ENCODE data around the gene PNPT1. TPM values are rescaled to one million over a fixed set of nuclear protein-coding genes. Genes with fewer than 3 reads are reported as not detected.

PNPT1 gene
- total and polyA plus RNA-seq, 2 of the 13 experiments (the other 11 are each of a cell fraction or from before 2014, with no cell fraction given), result 23.4 to 61.0 TPM

GRCh38 chr2:55618275-55619055, 75.2 kb downstream of the PNPT1 start (continued):
- TF ChIP-seq, protein P1, sequence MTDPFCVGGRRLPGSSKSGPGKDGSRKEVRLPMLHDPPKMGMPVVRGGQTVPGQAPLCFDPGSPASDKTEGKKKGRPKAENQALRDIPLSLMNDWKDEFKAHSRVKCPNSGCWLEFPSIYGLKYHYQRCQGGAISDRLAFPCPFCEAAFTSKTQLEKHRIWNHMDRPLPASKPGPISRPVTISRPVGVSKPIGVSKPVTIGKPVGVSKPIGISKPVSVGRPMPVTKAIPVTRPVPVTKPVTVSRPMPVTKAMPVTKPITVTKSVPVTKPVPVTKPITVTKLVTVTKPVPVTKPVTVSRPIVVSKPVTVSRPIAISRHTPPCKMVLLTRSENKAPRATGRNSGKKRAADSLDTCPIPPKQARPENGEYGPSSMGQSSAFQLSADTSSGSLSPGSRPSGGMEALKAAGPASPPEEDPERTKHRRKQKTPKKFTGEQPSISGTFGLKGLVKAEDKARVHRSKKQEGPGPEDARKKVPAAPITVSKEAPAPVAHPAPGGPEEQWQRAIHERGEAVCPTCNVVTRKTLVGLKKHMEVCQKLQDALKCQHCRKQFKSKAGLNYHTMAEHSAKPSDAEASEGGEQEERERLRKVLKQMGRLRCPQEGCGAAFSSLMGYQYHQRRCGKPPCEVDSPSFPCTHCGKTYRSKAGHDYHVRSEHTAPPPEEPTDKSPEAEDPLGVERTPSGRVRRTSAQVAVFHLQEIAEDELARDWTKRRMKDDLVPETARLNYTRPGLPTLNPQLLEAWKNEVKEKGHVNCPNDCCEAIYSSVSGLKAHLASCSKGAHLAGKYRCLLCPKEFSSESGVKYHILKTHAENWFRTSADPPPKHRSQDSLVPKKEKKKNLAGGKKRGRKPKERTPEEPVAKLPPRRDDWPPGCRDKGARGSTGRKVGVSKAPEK (CRISPR knock-in tag; IDR thresholded peaks at IDR 0.05; ENCODE audit: borderline replicate concordance), result no peak
- TF ChIP-seq ZNF737 (CRISPR knock-in tag; IDR thresholded peaks at IDR 0.05; ENCODE audit: borderline replicate concordance) (0 out of 2 replicates have a peak, but pooled peaks have one; percentile 67), ARNTL (CRISPR knock-in tag; IDR thresholded peaks at IDR 0.05) (no peak), TCF7 (IDR thresholded peaks at IDR 0.05; ENCODE audit: low read depth) (no peak), ZNF282 (IDR thresholded peaks at IDR 0.05; ENCODE audit: partially characterized antibody) (no peak), HNF4A (CRISPR knock-in tag; IDR thresholded peaks at IDR 0.05) (no peak), ZSCAN9 (CRISPR knock-in tag; IDR thresholded peaks at IDR 0.05; ENCODE audit: borderline replicate concordance) (peak; percentile 63; the same call in 1 of the 2 replicates), NR2F1 (CRISPR knock-in tag; IDR thresholded peaks at IDR 0.05) (no peak), FOSL1 (CRISPR knock-in tag; IDR thresholded peaks at IDR 0.05; ENCODE audit: borderline replicate concordance) (no peak), SAFB2 (CRISPR knock-in tag; IDR thresholded peaks at IDR 0.05; ENCODE audit: borderline replicate concordance, low read depth) (no peak)
- TF ChIP-seq, protein P2, sequence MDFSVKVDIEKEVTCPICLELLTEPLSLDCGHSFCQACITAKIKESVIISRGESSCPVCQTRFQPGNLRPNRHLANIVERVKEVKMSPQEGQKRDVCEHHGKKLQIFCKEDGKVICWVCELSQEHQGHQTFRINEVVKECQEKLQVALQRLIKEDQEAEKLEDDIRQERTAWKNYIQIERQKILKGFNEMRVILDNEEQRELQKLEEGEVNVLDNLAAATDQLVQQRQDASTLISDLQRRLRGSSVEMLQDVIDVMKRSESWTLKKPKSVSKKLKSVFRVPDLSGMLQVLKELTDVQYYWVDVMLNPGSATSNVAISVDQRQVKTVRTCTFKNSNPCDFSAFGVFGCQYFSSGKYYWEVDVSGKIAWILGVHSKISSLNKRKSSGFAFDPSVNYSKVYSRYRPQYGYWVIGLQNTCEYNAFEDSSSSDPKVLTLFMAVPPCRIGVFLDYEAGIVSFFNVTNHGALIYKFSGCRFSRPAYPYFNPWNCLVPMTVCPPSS (IDR thresholded peaks at IDR 0.05), result no peak
- TF ChIP-seq, protein P3, sequence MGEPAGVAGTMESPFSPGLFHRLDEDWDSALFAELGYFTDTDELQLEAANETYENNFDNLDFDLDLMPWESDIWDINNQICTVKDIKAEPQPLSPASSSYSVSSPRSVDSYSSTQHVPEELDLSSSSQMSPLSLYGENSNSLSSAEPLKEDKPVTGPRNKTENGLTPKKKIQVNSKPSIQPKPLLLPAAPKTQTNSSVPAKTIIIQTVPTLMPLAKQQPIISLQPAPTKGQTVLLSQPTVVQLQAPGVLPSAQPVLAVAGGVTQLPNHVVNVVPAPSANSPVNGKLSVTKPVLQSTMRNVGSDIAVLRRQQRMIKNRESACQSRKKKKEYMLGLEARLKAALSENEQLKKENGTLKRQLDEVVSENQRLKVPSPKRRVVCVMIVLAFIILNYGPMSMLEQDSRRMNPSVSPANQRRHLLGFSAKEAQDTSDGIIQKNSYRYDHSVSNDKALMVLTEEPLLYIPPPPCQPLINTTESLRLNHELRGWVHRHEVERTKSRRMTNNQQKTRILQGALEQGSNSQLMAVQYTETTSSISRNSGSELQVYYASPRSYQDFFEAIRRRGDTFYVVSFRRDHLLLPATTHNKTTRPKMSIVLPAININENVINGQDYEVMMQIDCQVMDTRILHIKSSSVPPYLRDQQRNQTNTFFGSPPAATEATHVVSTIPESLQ (CRISPR knock-in tag; conservative IDR thresholded peaks at IDR 0.05), result no peak
- TF ChIP-seq, protein P4, sequence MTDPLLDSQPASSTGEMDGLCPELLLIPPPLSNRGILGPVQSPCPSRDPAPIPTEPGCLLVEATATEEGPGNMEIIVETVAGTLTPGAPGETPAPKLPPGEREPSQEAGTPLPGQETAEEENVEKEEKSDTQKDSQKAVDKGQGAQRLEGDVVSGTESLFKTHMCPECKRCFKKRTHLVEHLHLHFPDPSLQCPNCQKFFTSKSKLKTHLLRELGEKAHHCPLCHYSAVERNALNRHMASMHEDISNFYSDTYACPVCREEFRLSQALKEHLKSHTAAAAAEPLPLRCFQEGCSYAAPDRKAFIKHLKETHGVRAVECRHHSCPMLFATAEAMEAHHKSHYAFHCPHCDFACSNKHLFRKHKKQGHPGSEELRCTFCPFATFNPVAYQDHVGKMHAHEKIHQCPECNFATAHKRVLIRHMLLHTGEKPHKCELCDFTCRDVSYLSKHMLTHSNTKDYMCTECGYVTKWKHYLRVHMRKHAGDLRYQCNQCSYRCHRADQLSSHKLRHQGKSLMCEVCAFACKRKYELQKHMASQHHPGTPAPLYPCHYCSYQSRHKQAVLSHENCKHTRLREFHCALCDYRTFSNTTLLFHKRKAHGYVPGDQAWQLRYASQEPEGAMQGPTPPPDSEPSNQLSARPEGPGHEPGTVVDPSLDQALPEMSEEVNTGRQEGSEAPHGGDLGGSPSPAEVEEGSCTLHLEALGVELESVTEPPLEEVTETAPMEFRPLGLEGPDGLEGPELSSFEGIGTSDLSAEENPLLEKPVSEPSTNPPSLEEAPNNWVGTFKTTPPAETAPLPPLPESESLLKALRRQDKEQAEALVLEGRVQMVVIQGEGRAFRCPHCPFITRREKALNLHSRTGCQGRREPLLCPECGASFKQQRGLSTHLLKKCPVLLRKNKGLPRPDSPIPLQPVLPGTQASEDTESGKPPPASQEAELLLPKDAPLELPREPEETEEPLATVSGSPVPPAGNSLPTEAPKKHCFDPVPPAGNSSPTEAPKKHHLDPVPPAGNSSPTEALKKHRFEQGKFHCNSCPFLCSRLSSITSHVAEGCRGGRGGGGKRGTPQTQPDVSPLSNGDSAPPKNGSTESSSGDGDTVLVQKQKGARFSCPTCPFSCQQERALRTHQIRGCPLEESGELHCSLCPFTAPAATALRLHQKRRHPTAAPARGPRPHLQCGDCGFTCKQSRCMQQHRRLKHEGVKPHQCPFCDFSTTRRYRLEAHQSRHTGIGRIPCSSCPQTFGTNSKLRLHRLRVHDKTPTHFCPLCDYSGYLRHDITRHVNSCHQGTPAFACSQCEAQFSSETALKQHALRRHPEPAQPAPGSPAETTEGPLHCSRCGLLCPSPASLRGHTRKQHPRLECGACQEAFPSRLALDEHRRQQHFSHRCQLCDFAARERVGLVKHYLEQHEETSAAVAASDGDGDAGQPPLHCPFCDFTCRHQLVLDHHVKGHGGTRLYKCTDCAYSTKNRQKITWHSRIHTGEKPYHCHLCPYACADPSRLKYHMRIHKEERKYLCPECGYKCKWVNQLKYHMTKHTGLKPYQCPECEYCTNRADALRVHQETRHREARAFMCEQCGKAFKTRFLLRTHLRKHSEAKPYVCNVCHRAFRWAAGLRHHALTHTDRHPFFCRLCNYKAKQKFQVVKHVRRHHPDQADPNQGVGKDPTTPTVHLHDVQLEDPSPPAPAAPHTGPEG (CRISPR knock-in tag; IDR thresholded peaks at IDR 0.05), result no peak
